GM12872 (cell line): ENCODE measurements around the gene ZER1.
A peak's percentile ranks its signal among the peaks of the same experiment; 100 is the strongest.

Experiments used
- CTCF ChIP-seq: IDR thresholded peaks from 3 replicates; pipeline ENCODE4 v1.5.1; 2011; ENCODE audit warnings: low read depth, mild to moderate bottlenecking, low read length, moderate library complexity; ENCODE audit not compliant: insufficient read depth

Gene ZER1

DNA sequence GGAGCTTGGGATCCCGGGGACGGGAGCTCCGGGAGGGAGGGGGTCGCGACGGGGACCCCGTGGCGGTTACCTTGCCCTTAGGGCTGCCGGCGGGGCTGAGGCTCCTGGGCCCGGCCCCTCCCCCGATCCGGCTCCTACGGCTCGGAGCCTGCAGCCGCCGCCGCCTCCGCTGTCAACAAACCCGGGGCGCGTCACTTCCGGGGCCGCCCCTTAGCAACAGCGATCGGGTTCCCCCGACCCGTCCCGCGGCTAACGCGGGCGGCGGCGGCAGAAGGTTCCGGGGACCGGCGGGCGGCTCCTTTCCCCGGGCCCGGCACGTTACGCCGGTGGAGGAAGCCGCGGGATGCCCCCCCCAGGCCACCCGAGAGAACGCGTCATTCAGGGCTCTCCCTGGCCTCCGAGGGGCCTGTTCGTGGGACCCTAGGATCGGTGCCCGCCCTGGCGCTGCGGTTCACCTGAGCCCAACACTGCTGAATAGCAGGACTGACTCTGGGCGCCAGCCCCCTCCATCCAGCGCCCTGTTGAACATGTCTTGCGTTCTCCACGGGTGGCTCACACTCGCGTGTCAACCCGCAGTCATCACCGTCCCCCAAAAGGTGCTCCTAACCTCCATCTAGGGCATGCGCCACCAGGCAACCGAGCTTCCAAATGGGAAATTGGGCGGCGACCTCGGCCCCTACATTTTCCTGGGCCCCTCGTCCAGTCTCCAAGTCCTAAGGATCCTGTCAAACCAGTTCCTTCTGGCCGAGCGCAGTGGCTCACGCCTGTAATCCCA is at the start of gene ZER1:
Gene ZER1, minus strand, starts transcription at position 183 of the 775 bp plus-strand sequence. CDS start 16,362 bp downstream, outside the sequence.
- TF ChIP-seq CTCF: no peak

GRCh38 chr9:128820665-128821583 is 49.2 kb upstream of the ZER1 start:
- no peak for TF ChIP-seq CTCF

- no peak for TF ChIP-seq CTCF
These were observed 48.3 kb upstream of the ZER1 start for GRCh38 chr9:128819716-128820664.

- no peak for TF ChIP-seq CTCF
These were observed 47.4 kb upstream of the ZER1 start for GRCh38 chr9:128818839-128819715.

- peak; percentile 100 for TF ChIP-seq CTCF
These were observed 46.5 kb upstream of the ZER1 start, which contains the start of gene ENDOG for GRCh38 chr9:128818099-128818838. ENDOG (plus strand) TSS chr9:128818500; CDS start chr9:128818685, 185 bp downstream.

- no peak for TF ChIP-seq CTCF
These were observed 39.1 kb upstream of the ZER1 start for GRCh38 chr9:128810873-128811272.
